ENCODE results near the gene FHOD1. TPM values are rescaled to one million over a fixed set of nuclear protein-coding genes. Genes with fewer than 3 reads are reported as not detected.

Gene FHOD1
- total and polyA plus RNA-seq, 12 donors: 16.6 to 148 (median 45.5) TPM

DNA sequence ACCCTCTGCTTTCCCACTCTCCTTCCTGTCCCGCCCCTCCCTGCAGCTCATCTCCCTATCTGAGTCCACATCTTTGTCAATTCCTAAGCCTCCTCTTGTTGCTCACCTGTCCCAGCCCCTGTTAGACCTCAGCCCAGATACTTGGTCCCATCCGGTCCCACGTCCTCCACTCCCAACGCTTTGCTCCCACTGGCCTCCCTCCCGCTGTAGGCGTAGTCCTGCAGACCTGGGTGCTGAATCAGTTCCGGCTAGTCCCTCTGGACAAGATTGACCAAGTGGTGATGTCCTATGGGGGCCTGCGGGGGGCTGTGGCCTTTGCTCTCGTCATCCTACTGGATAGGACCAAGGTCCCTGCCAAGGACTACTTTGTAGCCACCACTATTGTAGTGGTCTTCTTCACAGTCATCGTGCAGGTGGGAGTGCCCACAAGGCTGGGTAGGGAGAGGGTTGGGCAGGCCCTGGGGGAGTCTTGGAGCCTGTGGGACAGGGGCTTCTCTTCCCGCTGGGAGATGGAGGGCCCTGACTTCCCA lies 9.5 kb upstream of the FHOD1 start:
- H3K27ac ChIP-seq: no peak overlapping the region
- peak in 1 of 7 donors; percentile 4 for DNase-seq
- no peaks in the 10 kb centered on the region for H3K27me3 ChIP-seq
- H3K4me3 ChIP-seq: no peak overlapping the region
- intact Hi-C loops (cut with DNase I): no loop called here
- H3K36me3 ChIP-seq (replicated peaks in 1 of 2): no peaks in the 10 kb centered on the region
- no peak for TF ChIP-seq POLR2A (IDR thresholded peaks at IDR 0.05)
- TF ChIP-seq, protein P1, sequence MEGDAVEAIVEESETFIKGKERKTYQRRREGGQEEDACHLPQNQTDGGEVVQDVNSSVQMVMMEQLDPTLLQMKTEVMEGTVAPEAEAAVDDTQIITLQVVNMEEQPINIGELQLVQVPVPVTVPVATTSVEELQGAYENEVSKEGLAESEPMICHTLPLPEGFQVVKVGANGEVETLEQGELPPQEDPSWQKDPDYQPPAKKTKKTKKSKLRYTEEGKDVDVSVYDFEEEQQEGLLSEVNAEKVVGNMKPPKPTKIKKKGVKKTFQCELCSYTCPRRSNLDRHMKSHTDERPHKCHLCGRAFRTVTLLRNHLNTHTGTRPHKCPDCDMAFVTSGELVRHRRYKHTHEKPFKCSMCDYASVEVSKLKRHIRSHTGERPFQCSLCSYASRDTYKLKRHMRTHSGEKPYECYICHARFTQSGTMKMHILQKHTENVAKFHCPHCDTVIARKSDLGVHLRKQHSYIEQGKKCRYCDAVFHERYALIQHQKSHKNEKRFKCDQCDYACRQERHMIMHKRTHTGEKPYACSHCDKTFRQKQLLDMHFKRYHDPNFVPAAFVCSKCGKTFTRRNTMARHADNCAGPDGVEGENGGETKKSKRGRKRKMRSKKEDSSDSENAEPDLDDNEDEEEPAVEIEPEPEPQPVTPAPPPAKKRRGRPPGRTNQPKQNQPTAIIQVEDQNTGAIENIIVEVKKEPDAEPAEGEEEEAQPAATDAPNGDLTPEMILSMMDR (IDR thresholded peaks at IDR 0.05): no peak
- 93 to 97% (median 94%) methylated on average over 8 to 11 of the region's 11 CpGs for WGBS, 4 donors
- H3K9me3 ChIP-seq (replicated peaks in 1 of 3): no peaks in the 10 kb centered on the region
- H3K4me1 ChIP-seq (replicated peaks in 1 of 2): no peaks in the 10 kb centered on the region

DNA sequence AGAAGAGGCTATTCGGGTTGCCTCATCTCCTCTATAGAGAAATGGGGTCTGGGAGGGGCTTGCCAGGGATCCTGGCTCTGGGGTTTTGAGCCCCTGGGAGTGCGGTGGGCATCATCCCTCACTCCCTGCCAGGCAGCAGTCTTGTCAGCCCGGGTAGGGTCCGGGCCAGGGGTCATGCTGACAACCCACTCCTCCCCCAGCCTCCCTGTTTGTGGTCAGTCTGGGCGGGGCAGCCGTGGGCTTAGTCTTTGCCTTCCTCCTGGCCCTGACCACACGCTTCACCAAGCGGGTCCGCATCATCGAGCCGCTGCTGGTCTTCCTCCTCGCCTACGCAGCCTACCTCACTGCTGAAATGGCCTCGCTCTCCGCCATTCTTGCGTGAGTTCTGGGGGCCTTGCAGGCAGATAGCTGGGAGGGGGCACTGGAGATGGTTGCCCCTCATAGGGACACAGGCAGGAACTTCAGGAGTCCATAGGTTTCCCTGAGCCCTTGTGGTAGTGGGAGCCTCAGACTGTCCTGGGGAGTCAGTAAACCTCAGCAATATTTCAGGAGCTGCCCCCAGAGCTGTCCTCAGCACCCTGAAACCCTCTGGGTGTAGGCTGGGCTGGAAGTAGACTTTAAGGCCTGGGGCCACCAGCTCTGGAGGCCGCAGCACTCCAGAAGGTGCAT lies 8.4 kb upstream of the FHOD1 start:
- Histone ChIP-seq H3K27me3 (no peaks in the 10 kb centered on the region), H3K4me1 (replicated peaks in 1 of 2) (no peaks in the 10 kb centered on the region), H3K4me3 (no peak overlapping the region), H3K27ac (no peak overlapping the region), H3K9me3 (replicated peaks in 1 of 3) (no peaks in the 10 kb centered on the region), H3K36me3 (replicated peaks in 1 of 2) (no peaks in the 10 kb centered on the region)
- no peak for DNase-seq
- intact Hi-C loops (cut with DNase I): no loop called here
- 88 to 95% (median 93%) methylated on average over 14 to 17 of the region's 17 CpGs for WGBS, 4 donors
- TF ChIP-seq, protein P1 (IDR thresholded peaks at IDR 0.05): no peak
- no peak for TF ChIP-seq POLR2A (IDR thresholded peaks at IDR 0.05)

DNA sequence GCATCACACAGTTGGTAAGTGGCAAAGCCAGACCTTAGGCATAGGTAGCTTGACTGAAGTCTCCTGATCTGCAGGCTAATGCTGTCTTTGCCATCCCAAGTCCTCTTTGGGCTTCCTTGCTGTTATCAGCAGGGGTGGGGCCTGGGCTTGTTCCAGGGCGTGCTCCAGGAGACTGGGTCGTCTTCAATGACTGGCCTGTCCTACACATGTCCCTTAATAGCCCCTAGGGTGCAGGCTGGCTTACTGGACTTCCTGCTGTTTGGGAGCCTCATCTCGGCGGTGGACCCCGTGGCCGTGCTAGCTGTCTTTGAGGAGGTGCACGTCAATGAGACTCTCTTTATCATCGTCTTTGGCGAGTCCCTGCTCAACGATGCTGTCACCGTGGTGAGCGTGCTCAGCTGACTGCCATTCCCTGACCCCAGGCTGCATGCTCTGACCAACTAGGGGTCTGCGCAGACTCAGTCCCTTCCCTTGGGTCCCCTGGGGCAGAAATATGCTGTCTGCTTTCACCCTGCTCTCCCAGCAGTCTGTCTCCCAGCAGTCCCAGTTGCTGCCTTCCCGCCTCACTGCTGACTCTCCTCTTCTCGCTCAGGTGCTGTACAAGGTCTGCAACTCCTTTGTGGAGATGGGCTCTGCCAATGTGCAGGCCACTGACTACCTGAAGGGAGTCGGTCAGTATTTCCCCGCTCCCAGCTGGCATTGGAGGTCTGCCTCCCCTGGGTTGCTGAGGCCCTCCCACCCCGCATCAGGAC lies 7.7 kb upstream of the FHOD1 start:
- H3K9me3 ChIP-seq (replicated peaks in 1 of 3): no peaks in the 10 kb centered on the region
- intact Hi-C loops (cut with DNase I): no loop called here
- DNase-seq: no peak
- no peak overlapping the region for H3K4me3 ChIP-seq
- no peaks in the 10 kb centered on the region for H3K4me1 ChIP-seq (replicated peaks in 1 of 2)
- no peaks in the 10 kb centered on the region for H3K27me3 ChIP-seq
- no peak for TF ChIP-seq POLR2A (IDR thresholded peaks at IDR 0.05)
- TF ChIP-seq, protein P1 (IDR thresholded peaks at IDR 0.05): no peak
- H3K36me3 ChIP-seq (replicated peaks in 1 of 2): no peaks in the 10 kb centered on the region
- H3K27ac ChIP-seq: no peak overlapping the region
- 85 to 96% (median 90%) methylated on average over 8 to 18 of the region's 18 CpGs for WGBS, 4 donors

DNA sequence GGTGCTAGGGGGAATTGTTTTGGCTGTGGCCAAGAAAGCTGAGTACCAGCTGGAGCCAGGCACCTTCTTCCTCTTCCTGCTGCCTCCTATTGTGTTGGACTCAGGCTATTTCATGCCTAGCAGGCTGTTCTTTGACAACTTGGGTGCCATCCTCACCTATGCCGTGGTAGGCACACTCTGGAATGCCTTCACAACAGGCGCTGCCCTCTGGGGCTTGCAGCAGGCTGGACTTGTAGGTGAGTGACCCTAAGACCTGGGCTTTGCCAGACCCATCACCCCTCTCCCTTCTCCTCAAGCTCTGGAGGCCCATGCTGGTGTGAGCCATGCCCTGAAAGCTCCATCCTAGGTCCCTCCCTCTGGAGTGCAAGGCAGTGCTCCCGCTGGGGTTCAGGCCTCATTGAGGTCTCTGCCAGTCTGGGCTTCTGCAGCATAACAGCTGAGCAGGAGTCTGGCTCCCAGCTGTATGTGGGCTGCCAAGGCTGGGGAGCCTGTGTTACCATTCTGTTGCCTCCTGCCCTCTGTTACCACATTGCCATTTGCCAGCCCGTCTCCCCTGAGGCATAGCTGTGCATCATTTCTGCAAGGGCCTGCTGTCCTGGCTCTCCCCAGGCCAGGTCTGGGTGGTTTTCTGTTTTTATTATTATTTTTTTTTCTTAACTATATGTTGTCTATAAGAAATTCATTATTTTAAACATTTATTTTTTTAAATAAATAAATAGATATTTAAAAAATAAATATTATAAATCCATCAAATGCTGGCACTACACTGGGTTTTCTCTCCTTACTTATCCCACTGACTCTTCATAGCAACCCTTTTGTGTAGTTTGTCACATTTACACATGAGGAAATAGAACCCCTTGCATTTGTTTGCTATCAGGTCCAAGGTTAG lies 5.6 kb upstream of the FHOD1 start:
- H3K4me3 ChIP-seq: no peak overlapping the region
- H3K27ac ChIP-seq: no peak overlapping the region
- H3K36me3 ChIP-seq (replicated peaks in 1 of 2): no peaks in the 10 kb centered on the region
- intact Hi-C loops (cut with DNase I): no loop called here
- peak in 1 of 7 donors; percentile 6 for DNase-seq
- WGBS, 4 donors: 76 to 94% (median 88%) methylated on average over 2 to 4 of the region's 4 CpGs
- peaks cover 12 to 13% of the 10 kb centered on the region in 2 donors for H3K4me1 ChIP-seq (replicated peaks in 1 of 2)
- peaks cover 5% of the 10 kb centered on the region for H3K27me3 ChIP-seq
- H3K9me3 ChIP-seq (replicated peaks in 1 of 3): no peaks in the 10 kb centered on the region
- TF ChIP-seq, protein P1 (IDR thresholded peaks at IDR 0.05): no peak
- TF ChIP-seq POLR2A (IDR thresholded peaks at IDR 0.05): no peak
